RKO (cell line): ENCODE measurements around the gene ATP10A.
"Not testable (repeated sequence)": the region's sequence is repeated elsewhere in the genome, so short reads cannot be mapped to it uniquely, and the experiment has no call there.

Experiments used
- DNase-seq: peaks from one replicate; pipeline ENCODE4 v3.0.0-alpha.2; 2016; ENCODE audit warnings: low spot score

The ATP10A gene

GRCh38 chr15:25882466-25882865 is 19.3 kb upstream of the ATP10A start:
- DNase-seq = no peak

- not testable (repeated sequence) for DNase-seq
Measured at GRCh38 chr15:25880877-25881276, 17.8 kb upstream of the ATP10A start.

- no peak for DNase-seq
Measured at GRCh38 chr15:25880411-25880810, 17.3 kb upstream of the ATP10A start.

GRCh38 chr15:25879438-25879837 is 16.3 kb upstream of the ATP10A start:
- no peak for DNase-seq

GRCh38 chr15:25877681-25878080 is 14.6 kb upstream of the ATP10A start:
- no peak for DNase-seq

- no peak for DNase-seq
Measured at GRCh38 chr15:25876231-25877140, 13.4 kb upstream of the ATP10A start.

GRCh38 chr15:25875566-25875965 is 12.4 kb upstream of the ATP10A start:
- DNase-seq = no peak

GRCh38 chr15:25874379-25874778 is 11.3 kb upstream of the ATP10A start:
- no peak for DNase-seq

GRCh38 chr15:25871403-25871802 is 8.3 kb upstream of the ATP10A start:
- no peak for DNase-seq

GRCh38 chr15:25870938-25871337 is 7.8 kb upstream of the ATP10A start:
- no peak for DNase-seq

GRCh38 chr15:25869701-25870100 is 6.6 kb upstream of the ATP10A start:
- no peak for DNase-seq

GRCh38 chr15:25866874-25867273 is 3.7 kb upstream of the ATP10A start:
- DNase-seq = no peak

- no peak for DNase-seq
Measured at GRCh38 chr15:25866251-25866650, 3.1 kb upstream of the ATP10A start.

GRCh38 chr15:25864966-25865365 is 1.8 kb upstream of the ATP10A start:
- no peak for DNase-seq

- no peak for DNase-seq
Measured at GRCh38 chr15:25863968-25864580, 947 bp upstream of the ATP10A start.

- DNase-seq = no peak
Measured at GRCh38 chr15:25862472-25863110, 536 bp downstream of the ATP10A start.

- DNase-seq = no peak
Measured at GRCh38 chr15:25862071-25862471, 1.1 kb downstream of the ATP10A start.

GRCh38 chr15:25860885-25861866 is 2.0 kb downstream of the ATP10A start:
- DNase-seq = no peak

- DNase-seq = no peak
Measured at GRCh38 chr15:25859838-25860645, 3.1 kb downstream of the ATP10A start.

GRCh38 chr15:25858952-25859760 is 4.0 kb downstream of the ATP10A start:
- no peak for DNase-seq
